GM12864 (cell line): ENCODE results near the gene CHST5.
"Not testable (repeated sequence)": the region's sequence is repeated elsewhere in the genome, so short reads cannot be mapped to it uniquely, and the experiment has no call there.

Source experiments
- DNase-seq: peaks from one replicate; pipeline ENCODE4 v3.0.0-alpha.2; 2011; ENCODE audit warnings: low read depth
- H3K4me3 ChIP-seq: 2 replicates; pipeline ENCODE4 v1.5.1; 2011; ENCODE audit warnings: mild to moderate bottlenecking, low read depth, low read length, control low read depth
- TF ChIP-seq, protein P1 (sequence below): IDR thresholded peaks from 2 replicates; pipeline ENCODE4 v1.5.1; 2011; ENCODE audit warnings: low read depth, mild to moderate bottlenecking, moderate library complexity, low read length, control low read depth, inconsistent platforms; ENCODE audit errors: missing control alignments

The CHST5 gene

DNA sequence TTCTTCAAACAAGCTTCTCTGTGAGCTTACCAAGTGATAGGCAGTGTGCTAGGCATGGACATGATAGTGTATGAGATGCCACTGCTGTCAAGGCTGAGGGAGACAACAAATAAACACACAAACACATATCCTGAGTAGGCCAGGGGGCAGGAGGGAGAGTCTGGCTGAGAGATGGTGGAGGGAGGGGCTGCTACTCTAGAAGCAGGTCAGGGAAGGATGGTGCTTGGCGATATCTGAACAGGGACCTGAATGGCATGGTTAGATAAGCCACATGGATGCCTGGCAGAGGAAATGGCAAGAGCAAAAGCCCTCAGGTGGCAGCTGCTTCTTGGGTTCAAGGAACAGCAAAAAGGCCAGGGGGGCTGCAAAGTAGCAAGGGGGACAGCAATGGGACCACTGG, 32.1 kb downstream of the CHST5 start:
- no peak for DNase-seq
- TF ChIP-seq, protein P1, sequence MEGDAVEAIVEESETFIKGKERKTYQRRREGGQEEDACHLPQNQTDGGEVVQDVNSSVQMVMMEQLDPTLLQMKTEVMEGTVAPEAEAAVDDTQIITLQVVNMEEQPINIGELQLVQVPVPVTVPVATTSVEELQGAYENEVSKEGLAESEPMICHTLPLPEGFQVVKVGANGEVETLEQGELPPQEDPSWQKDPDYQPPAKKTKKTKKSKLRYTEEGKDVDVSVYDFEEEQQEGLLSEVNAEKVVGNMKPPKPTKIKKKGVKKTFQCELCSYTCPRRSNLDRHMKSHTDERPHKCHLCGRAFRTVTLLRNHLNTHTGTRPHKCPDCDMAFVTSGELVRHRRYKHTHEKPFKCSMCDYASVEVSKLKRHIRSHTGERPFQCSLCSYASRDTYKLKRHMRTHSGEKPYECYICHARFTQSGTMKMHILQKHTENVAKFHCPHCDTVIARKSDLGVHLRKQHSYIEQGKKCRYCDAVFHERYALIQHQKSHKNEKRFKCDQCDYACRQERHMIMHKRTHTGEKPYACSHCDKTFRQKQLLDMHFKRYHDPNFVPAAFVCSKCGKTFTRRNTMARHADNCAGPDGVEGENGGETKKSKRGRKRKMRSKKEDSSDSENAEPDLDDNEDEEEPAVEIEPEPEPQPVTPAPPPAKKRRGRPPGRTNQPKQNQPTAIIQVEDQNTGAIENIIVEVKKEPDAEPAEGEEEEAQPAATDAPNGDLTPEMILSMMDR: no peak
- H3K4me3 ChIP-seq: no peak overlapping the region

DNA sequence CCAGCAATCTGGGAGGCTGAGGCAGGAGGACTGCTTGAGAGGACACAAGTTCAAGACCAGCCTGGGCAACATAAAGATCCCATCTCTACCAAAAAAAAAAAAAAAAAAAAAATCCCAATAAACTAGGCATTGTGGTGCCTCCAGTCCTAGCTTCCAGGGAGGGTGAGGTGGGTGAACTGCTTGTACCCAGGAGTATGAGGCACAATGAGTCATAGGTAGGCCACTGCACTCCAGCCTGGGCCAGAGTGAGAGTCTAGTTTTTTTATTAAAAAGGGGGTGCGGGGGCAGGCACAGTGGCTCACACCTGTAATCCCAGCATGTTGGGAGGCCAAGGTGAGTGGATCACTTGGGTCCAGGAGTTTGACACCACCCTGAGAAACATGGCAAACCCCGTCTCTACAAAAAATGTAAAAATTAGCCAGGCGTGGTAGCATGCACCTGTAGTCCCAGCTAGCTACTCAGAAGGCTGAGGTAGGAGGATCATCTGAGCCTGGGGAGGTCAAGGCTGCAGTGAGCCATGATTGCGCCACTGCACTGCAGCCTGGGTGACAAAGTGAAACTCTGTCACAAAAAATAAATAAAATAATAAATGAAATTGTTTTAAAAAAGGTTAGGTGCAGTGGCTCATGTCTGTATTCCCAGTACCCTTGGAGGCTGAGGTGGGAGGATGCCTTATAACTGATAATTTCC, 32.8 kb downstream of the CHST5 start:
- TF ChIP-seq, protein P1: no peak
- no peak overlapping the region for H3K4me3 ChIP-seq

GRCh38 chr16:75501820-75502219, 34.1 kb downstream of the CHST5 start:
- DNase-seq, H3K4me3 ChIP-seq: not testable (repeated sequence)

More for the DNA sequence above, 32.8 kb downstream of the CHST5 start:
- no peak for DNase-seq

GRCh38 chr16:75501359-75501758, 34.5 kb downstream of the CHST5 start:
- TF ChIP-seq, protein P1: no peak
- H3K4me3 ChIP-seq: no peak overlapping the region
- no peak for DNase-seq

DNA sequence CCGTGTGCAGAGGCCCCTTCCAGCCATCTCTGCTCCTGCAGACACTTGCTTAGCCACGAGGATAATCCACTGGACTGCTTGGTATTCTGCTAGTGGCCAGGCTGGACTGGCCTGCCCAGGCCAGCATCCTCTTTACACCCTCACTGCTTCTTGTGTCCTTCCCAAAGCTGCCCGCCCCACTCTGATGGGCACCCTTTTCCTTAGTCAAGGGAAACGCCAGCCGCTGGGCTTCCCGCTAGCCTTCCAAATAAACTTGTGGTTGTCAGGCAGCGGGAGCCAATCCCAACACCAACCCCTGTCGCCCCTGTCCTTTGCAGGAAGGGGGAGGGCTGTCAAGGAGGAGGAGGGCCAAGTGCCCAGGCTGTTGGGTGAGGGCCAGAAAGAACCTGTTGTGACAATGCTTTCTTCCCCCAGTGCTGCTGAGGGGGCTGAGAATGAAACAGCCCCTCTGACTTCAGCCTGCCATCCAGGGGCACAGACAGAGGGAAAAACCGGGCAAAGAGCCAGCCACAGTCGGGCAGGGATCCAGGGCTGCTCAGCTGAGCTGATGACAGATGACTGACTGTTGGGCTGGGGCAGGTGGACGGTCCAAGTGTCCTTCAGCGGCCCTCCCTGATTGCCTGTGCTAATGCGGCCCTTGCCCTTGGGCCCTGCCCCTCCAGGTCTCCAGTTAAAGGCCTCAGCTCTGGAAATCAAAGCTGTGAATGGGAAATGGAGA, 37.1 kb downstream of the CHST5 start:
- not testable (repeated sequence) for H3K4me3 ChIP-seq, DNase-seq

- no peak for DNase-seq
- TF ChIP-seq, protein P1: no peak
Observed at GRCh38 chr16:75497558-75497957, 38.4 kb downstream of the CHST5 start.

GRCh38 chr16:75495076-75495674, 40.7 kb downstream of the CHST5 start, which contains the start of gene CHST6:
Gene CHST6, minus strand, starts transcription at chr16:75495441. Its CDS starts 15,613 bp downstream, at chr16:75479828.
- no peak for DNase-seq
- peak within 1 kb of the TSS; percentile 45 for H3K4me3 ChIP-seq
- TF ChIP-seq, protein P1: no peak

More at GRCh38 chr16:75497558-75497957, 38.4 kb downstream of the CHST5 start:
- no peak overlapping the region for H3K4me3 ChIP-seq
